Rectal smooth muscle tissue (tissue), 1 donor: ENCODE results near the gene FLT1.

Source experiments
- H3K27ac ChIP-seq: one replicate; pipeline ENCODE4 v1.7.0; 2013; ENCODE audit warnings: low read depth, low read length, inconsistent platforms
- H3K27me3 ChIP-seq: one replicate; pipeline ENCODE4 v1.7.0; 2013; ENCODE audit warnings: low read length; ENCODE audit not compliant: control insufficient read depth, insufficient read depth
- H3K36me3 ChIP-seq: one replicate; pipeline ENCODE4 v1.7.0; 2013; ENCODE audit warnings: low read length; ENCODE audit not compliant: control insufficient read depth, insufficient read depth
- H3K4me1 ChIP-seq: one replicate; pipeline ENCODE4 v1.7.0; 2013; ENCODE audit warnings: low read length; ENCODE audit not compliant: control insufficient read depth, insufficient read depth
- H3K4me3 ChIP-seq: one replicate; pipeline ENCODE4 v1.7.0; 2013; ENCODE audit warnings: low read length
- H3K9ac ChIP-seq: one replicate; pipeline ENCODE4 v1.7.0; 2013; ENCODE audit warnings: low read length

Gene FLT1

DNA sequence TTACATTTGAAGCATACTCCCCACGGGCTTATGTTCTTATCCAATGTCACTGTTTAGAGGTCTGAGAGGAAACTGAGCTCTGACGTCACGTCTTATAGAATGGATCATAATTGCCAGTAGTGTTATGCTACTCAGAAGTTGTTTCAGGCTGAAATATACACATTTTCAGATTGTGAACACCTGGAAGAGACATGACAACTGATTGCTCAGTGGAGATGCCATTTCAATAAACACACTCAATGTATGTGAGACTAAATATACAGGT is 17.3 kb downstream of the FLT1 start:
- Histone ChIP-seq H3K4me3 (no peak overlapping the region), H3K27ac (no peak overlapping the region), H3K9ac (no peak overlapping the region), H3K4me1 (no peaks in the 10 kb centered on the region), H3K36me3 (no peaks in the 10 kb centered on the region), H3K27me3 (no peaks in the 10 kb centered on the region)

DNA sequence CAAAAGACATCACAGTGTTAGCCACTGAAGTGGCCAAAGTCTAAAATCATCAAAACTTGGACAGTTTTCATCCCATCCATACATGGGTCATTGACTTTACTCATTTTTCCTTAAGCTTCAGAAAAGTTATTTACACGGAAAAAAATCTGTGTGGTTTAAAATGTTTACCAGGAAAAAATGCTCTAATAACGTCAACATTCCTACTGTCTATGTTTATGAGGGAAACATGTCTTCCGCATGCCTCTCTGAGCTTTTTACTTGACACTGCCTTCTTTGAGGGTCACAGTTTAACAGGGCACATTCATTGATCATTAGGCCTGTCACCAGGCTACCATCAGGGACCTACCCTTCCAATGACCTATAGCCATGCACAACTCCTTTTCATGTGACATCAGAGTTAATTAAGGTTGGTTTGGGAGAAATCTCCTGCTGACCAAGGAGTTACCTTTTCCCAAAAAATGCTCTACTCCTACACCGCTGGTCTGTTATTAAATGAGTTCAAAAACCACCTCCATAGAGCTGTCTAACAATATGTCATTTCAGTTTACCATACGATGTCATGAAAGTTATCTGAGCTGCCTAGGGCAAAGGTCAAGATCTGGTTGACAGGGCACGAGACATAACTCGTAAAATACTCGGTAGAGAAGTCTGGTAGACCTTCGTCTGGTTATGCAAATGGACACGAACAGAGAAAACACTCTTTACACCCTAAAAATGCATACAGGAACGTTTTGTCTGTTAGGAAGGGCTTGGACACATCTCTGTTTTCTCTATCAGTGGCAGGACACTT is 17.8 kb downstream of the FLT1 start:
- Histone ChIP-seq H3K36me3 (no peaks in the 10 kb centered on the region), H3K9ac (no peak overlapping the region), H3K4me3 (no peak overlapping the region), H3K27me3 (no peaks in the 10 kb centered on the region), H3K4me1 (no peaks in the 10 kb centered on the region), H3K27ac (no peak overlapping the region)

DNA sequence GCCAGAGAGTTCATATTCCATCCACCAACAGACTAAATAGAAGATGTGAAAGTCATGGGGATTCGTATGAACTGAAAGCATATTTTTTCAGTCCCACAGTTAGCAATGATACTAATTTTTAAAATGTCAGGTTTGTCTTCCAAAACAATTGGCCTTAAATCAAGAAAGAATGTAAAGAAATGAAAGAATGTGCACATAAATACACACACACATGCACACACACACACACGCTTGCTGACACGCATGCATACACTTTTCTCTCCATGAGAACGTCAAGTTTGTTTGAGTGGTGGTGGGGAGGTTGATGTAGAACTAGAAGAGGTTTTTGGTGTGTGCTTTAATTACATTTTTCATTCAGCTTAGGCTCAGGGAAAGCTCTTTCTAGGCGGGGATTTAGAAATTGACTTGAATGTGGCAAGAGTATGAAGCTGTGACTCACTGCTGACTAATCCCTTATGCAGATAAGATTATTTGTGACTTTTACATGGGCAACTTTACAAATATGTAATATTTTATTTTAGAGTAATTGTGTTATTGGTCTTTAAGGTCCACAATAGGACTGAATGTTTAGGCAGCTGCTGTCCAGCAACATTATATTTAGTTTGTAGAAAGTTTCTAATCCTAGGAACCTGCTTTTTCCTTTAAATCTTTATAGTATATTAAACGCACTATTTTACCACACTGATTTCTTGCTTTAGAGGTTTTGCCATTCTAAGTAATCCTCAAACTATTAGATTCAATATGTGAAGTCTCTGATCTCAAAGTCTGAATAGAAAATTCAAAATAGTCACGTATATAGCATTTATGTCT is 18.8 kb downstream of the FLT1 start:
- Histone ChIP-seq H3K27me3 (no peaks in the 10 kb centered on the region), H3K9ac (no peak overlapping the region), H3K27ac (no peak overlapping the region), H3K4me1 (no peaks in the 10 kb centered on the region), H3K36me3 (no peaks in the 10 kb centered on the region), H3K4me3 (no peak overlapping the region)

DNA sequence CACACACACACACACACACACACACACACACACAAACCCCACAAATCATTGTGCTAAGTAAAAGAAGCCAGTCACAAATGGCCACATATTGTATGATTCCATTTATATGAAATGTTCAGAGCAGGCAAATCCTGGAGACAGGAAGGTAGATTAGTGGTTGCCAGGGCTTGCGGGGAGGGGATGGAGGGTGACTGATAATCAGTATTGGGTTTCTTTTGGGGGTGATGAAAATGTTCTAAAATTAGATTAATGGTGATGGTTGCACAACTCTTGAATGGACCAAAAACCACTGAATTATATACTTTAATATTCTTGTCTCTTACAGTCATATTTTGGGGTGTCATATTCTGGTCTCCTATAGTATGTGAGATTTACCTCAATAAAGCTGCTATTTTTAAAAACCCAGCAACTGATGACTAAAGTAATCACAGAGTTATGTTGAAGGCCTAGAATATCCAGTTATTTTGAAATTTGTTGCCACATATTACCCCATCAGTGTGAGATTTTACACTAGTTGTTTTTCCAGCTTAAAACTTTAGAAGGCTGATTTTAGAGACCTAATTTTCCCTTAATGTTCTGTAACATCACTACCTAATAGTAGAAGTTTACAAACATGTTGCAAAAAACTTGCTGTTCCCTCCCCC is 20.3 kb downstream of the FLT1 start:
- no peak overlapping the region for H3K9ac ChIP-seq
- no peaks in the 10 kb centered on the region for H3K4me1 ChIP-seq
- no peak overlapping the region for H3K27ac ChIP-seq
- H3K27me3 ChIP-seq, result no peaks in the 10 kb centered on the region
- H3K36me3 ChIP-seq, result no peaks in the 10 kb centered on the region
- H3K4me3 ChIP-seq, result no peak overlapping the region

DNA sequence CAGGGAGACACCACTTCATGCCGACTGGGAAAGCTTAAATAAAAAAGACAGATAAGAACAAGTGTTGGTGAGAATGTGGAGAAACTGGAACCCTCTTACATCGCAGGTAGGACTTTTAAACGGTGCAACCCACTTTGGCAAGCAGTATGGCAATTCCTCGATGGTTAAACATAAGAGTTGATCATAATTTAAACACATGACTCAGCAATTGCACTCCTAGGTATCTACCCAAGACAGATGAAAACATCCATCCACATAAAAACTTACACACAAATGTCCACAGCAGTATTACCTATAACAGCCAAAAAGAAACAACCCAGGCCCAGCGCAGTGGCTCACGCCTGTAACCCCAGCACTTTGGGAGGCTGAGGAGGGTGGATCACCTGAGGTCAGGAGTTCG is 21.9 kb downstream of the FLT1 start:
- no peak overlapping the region for H3K9ac ChIP-seq
- H3K36me3 ChIP-seq, result no peaks in the 10 kb centered on the region
- no peaks in the 10 kb centered on the region for H3K27me3 ChIP-seq
- no peaks in the 10 kb centered on the region for H3K4me1 ChIP-seq
- H3K4me3 ChIP-seq, result no peak overlapping the region
- H3K27ac ChIP-seq, result no peak overlapping the region

DNA sequence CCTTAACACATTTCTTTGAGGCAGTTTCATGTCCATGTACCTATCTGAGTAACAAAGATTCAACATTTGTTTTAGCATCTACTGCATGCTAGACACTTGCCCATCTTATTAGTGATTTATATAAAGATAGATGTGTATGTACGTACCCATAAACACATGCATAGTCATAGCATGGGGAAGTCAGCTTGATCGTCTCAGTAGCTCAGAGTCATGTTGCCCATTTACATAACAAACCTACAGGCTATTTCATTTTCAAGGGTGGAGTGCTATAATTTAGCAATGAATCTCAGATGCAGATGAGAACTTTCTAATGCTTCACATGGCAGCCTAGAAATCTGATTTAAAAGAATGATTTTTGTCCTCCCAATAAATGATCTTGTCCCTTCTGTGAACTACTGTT is 23.5 kb downstream of the FLT1 start:
- Histone ChIP-seq H3K27ac (no peak overlapping the region), H3K36me3 (no peaks in the 10 kb centered on the region), H3K4me1 (no peaks in the 10 kb centered on the region), H3K4me3 (no peak overlapping the region), H3K9ac (no peak overlapping the region), H3K27me3 (no peaks in the 10 kb centered on the region)

DNA sequence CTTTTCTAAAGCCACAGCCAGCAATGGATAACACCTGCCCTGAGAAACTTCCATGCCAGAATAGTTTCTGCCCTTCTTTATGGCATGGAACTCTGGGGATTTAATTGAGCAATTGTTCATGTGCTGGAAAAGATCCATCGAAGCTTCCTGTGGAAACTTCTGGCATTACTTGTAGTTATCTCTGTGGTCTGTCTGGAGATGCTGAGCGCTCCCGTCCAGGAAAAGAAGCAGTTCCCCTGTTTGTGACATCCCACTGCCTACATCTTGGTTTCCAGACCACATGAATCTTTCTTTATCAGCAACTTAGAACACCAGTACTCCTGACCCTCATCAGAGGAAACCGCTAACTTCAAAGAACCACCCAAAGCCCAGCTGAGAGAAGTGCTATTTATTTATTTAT is 24.6 kb downstream of the FLT1 start:
- Histone ChIP-seq H3K4me3 (no peak overlapping the region), H3K27ac (no peak overlapping the region), H3K36me3 (no peaks in the 10 kb centered on the region), H3K9ac (no peak overlapping the region), H3K27me3 (no peaks in the 10 kb centered on the region), H3K4me1 (no peaks in the 10 kb centered on the region)

DNA sequence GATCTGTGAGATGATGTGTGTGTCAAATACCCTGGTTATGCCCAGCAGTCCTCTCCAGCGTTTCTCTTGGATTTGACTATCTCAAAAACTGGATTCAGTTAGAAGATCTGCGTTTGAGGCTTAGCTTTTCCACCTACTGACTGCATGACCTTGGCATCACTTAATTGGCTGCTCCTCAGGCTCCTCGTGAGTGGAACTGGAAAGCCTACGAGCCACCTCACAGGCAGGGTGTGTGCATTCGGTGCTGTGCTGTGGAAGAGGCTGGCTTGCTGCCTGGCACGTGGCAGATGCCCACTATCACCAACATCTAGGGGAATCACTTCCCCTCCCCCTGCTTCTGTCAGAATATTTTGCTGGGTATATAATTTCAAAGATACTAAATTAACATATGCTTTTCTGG is 25.6 kb downstream of the FLT1 start:
- Histone ChIP-seq H3K36me3 (no peaks in the 10 kb centered on the region), H3K27ac (no peak overlapping the region), H3K4me1 (no peaks in the 10 kb centered on the region), H3K27me3 (no peaks in the 10 kb centered on the region), H3K4me3 (no peak overlapping the region), H3K9ac (no peak overlapping the region)

DNA sequence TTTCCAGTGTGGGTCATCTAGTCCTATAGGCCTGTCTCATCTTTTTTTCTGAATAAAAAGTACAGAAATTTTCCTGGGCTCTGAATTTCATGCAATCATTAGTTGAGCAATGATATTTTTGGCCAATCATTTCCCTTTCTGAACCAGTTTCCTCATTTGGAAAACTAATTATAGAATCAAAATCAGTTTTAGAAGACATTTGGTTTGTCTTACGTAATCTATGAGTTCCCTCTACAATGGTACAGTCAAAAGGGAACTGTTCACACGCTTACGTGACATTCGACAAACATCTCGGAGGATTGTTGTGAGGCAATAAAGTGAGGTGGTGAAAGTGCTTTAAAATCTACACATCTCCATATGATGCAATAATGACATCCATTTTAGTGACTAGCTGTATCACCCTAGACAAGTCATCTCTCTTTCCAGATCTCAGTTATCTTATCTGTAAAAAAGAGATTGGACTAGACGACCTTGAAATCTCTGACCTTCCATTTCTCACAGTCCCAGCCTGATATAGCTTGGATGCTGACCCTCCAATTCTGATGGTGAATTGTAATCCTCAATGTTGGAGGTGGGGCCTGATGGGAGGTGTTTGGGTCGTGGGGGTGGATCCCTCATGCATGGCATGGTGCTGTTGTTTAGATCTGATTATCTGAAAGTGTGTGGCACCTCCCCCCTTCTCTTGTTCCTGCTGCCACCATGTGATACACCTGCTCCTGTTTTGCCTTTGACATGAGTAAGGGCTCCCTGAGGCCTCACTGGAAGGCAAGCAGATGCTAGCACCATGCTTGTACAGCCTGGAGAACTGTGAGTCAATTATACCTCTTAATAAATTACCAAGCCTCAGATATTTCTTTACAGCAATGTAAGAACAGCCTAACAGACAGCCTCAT is 26.7 kb downstream of the FLT1 start:
- Histone ChIP-seq H3K36me3 (no peaks in the 10 kb centered on the region), H3K4me3 (no peak overlapping the region), H3K27ac (no peak overlapping the region), H3K27me3 (no peaks in the 10 kb centered on the region), H3K9ac (no peak overlapping the region), H3K4me1 (no peaks in the 10 kb centered on the region)

DNA sequence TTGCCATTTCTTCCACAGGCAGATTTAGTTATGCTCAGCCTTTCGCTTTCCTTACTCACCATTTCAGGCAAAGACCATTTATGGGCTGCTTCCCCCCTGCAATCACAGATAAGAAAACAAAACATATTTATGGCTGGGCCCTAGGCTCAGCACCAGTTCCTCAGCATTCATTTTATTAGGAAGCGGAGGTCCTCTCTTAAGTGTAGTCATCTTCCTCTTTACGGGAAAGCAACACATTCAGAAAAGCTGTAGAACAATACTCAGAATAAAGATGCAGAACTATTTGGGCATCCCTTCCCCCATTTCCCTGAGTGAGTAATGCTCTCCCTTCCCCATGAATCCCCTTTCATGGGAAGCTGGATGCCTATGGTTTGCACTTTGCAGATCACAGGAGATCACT is 27.9 kb downstream of the FLT1 start:
- no peak overlapping the region for H3K9ac ChIP-seq
- no peaks in the 10 kb centered on the region for H3K4me1 ChIP-seq
- H3K27me3 ChIP-seq, result no peaks in the 10 kb centered on the region
- no peak overlapping the region for H3K27ac ChIP-seq
- H3K36me3 ChIP-seq, result no peaks in the 10 kb centered on the region
- H3K4me3 ChIP-seq, result no peak overlapping the region

DNA sequence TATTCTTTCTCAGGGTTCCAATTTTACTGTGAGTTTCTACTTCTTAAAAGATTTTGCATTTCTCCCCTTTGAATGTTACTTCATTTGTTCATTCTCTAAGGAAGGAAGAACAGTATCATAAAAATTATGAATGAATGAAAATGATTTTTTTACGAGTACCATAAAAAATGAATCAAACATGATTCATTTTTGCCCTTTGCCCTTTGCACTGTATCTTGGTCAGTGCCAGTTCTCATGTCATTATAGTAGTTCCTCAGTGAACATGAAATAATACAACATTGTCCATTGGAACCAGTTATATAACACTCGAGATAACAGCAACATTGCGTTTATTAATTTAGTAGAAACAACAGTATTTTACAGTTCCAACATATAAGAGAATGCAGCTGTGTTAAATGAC is 28.8 kb downstream of the FLT1 start:
- H3K27ac ChIP-seq, result no peak overlapping the region

DNA sequence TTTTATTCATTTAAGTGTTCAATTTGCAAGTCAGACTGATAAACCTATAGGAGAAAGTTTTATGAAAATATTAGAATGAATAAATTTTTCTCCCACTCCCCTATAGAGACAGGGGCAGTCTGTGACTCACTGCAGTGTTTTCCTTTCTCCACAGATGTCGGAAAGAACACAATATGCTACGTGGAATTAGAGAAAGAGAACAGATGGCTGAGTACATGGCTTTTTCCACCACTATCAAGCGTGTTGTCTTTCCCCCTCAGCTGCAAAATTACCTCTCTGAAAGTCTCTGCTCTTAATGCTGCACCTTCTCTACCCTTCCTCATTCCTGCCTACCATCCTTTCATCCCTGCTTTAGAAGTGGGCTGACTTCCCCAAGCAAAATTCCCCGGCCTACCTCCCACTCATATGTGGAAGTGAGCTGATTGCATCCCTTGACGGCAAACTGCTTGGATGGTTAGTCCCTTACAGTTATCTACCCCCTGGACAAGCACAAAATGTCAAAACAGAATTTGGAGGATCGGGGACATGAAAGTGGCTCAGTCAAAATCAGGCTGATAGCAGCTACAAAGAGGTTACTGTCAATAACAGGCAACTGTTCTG is 30.0 kb downstream of the FLT1 start:
- no peak overlapping the region for H3K27ac ChIP-seq
- no peak overlapping the region for H3K9ac ChIP-seq
- H3K36me3 ChIP-seq, result no peaks in the 10 kb centered on the region
- no peaks in the 10 kb centered on the region for H3K4me1 ChIP-seq
- H3K4me3 ChIP-seq, result no peak overlapping the region
- H3K27me3 ChIP-seq, result no peaks in the 10 kb centered on the region

More for the DNA sequence above, 28.8 kb downstream of the FLT1 start:
- no peaks in the 10 kb centered on the region for H3K36me3 ChIP-seq
- no peak overlapping the region for H3K9ac ChIP-seq
- H3K27me3 ChIP-seq, result no peaks in the 10 kb centered on the region
- H3K4me1 ChIP-seq, result no peaks in the 10 kb centered on the region
- no peak overlapping the region for H3K4me3 ChIP-seq
